Stimulated activated CD8-positive, alpha-beta memory T cell treated with anti-CD3 and anti-CD28 coated beads, Interleukin-12 subunit alpha, Interleukin-12 subunit beta, amount 100 ng/mL, for 4 hours (primary cell): Measurements from ENCODE around the gene JAG2.

Source experiments
- DNase-seq: peaks from one replicate; pipeline ENCODE4 v3.0.0-alpha.2; 2020; ENCODE audit warnings: low read depth

Gene JAG2

DNA sequence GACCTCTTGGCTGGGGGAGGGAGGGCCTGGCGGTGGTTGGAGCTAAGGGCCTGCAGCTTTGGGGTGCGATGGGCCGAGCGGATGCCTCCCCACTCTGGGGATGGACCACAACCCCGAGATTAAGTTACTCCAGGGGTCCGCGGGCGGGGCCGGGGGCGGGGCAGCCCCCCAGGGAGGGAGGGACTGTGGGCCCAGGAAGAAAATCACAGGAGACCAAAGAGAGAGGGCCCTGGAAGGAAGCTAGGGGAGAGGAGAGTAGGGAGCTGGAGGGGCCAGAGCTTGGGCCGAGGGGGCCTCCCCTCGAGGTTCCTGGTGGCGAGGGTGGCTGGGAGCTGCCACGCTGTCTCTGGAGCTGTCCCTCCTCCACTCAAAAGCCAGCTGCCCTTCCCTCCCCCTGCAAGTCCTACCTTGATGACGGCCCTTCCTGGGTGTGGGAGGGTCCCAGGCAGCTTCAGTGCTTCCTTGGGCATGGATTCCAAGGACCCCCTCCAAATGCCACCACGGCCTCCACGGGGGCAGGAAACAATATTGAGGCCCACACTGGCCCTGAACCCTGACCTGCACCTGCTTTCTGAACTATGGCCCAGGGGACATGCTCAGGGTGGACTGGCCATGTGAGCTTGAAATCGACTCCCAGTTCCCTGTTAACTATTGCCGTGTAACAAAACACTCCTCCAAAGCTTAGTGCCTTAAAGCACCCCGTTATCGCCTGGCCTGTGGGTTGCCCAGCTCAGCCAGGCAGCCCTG lies 13.1 kb upstream of the JAG2 start:
- DNase-seq, result no peak

DNA sequence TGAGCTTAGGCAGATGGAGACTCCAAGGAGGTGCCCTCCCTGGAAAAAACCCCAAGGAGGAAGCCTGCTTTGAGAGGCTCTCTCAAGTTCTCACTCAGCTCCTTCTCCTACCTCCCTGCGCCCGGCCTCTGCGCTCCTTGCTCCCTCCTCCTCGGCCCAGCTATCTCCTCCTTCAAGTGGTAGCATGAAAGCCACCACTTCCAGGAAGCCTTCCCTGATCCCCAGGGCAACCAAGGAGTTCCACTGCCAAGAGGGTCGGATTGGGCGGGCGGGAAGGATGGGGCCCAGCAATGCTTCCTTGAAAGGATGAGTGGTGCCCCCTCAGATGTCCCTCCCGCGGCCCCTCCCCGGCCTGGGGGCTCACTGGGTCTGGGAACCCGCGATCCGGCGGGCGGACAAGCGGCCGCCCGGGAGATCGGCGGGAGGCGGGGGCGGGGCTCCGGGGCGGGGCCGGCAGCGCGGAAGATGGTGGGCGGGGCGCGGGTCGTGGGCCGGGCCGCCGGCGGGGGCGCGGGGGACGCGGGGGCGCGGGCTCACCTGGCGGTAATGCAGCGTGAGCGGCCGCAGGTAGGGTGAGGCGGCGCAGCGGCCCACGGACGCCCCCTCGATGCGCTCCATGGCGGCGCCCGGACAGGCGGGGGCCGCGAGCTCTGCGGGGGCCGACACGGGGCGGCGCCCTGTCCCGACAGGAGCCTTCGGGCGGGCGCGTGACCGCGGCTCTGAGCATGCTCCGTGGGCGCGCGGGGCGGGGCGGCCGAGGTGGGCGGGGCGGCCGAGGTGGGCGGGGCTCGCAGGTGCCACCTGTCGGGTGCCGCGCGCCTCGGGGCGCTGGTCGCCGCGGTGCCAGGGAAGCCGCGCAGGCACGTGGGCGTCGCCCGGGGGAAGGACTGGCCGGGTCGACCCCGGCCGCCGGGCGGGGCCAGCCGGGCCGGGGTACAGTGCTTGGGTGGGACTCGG lies 12.3 kb upstream of the JAG2 start, which contains the start of gene NUDT14:
Gene NUDT14 (minus strand): TSS at position 721 of the 957 bp plus-strand sequence. CDS start 103 bp downstream, at position 618.
- peak; percentile 82 for DNase-seq

DNA sequence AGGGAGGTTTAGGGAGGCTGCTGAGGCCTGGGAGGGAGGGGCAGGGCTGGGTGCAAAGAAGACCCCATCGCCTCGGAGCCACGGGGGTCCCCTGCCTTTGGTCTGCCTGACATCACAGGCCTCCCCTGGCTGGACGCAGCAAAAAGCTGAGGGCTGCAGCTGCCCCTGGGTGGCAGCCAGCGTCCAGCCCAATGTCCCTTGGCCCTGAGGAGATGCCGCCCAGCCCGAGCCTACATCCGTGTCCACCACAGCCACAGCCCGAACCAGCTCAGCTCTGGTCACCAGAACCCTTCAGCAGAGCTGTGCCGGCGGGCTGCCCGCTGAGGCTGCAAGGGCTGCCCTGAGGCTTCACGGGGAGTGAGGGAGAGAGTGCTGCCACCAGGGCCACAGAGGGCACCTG lies 10.6 kb upstream of the JAG2 start:
- no peak for DNase-seq

DNA sequence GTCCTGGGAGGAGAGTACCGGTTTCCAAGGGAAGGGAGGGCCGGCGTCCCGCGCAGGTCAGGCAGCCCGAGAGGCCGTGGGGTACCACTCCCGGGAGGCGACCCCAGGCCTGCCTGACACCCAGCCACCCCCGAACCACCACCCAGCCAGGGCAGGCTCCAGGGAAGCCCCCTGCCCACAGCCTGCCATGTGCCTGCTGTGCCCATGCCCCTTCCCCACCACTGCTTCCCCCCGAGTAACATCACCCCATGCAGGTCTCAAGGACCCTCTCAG lies 10.2 kb upstream of the JAG2 start:
- no peak for DNase-seq

DNA sequence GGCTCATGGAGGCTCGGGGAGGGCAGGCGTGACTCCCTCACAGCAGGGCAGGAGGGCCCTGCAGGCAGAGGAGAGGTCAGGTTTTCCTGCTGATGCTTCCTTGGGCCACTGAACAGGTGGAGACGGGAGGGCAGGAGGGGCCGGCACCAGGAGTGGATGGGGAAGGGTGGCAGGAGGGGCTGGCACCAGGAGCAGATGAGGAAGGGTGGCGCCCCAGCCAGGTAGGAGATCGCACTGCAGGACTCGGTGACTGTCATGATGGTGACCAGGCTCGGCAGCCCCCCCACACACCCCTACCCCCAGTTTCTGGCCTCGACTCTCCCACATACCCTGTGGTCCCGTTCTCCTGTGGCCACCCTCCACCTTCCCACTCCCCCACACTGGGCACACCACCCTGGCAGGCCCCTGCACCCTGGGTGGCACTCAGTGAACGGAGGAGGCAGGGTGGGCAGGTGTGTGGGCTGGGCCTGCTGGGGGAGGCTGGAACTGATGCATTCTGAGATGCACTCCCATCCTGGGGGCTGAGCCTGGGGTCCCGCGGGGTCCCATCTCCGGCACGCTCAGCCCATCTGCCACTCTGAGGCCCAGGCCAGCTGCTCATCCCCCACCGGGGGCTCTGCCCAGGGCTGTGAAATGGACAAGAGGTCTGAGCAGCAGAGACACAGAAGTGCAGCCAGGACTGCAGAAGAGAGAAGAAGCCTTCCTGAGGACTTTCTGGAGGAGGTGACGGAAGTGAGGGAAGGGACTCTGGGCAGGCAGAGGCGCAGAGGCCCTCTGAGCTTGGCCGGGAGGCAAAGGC lies 9.7 kb upstream of the JAG2 start:
- DNase-seq, result no peak

DNA sequence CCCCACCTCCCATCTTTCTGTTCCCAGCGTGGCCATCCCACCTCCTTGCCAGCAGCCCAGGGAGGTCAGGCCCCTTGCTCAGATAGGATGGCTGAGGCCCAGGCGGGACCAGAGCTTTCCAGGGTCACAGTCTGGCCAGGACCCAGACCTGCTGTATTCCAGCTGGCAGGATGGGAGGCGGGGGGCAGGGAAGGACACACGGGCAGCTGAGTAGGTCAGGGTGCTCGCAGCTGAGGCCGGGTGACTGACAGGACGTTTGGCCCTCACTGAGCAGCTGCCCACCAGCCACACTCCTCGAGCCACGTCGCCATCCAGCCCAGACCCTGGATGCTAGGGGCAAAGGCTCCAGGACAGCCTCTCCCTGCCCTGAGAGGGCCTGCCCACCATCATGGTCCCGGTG lies 8.5 kb upstream of the JAG2 start:
- DNase-seq, result no peak

DNA sequence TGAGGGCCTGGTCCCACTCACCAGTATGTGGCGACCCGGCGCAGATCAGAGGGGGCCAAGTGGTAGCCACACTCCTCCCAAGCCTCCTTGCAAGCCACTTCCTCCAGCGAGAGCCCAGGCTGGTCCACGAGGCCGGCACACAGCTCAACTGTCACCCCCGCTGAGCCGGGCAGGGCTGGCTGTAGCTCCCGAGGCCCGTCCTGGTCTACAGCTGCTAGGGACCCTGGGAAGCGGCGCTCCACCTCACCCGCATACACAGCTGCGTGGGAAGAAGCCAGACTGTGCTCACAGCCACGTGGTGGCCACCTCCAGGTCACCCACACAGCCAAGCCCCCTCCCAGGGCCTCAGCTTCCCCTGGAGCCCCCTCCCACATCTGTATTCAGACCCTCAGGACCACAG lies 7.9 kb upstream of the JAG2 start:
- no peak for DNase-seq

DNA sequence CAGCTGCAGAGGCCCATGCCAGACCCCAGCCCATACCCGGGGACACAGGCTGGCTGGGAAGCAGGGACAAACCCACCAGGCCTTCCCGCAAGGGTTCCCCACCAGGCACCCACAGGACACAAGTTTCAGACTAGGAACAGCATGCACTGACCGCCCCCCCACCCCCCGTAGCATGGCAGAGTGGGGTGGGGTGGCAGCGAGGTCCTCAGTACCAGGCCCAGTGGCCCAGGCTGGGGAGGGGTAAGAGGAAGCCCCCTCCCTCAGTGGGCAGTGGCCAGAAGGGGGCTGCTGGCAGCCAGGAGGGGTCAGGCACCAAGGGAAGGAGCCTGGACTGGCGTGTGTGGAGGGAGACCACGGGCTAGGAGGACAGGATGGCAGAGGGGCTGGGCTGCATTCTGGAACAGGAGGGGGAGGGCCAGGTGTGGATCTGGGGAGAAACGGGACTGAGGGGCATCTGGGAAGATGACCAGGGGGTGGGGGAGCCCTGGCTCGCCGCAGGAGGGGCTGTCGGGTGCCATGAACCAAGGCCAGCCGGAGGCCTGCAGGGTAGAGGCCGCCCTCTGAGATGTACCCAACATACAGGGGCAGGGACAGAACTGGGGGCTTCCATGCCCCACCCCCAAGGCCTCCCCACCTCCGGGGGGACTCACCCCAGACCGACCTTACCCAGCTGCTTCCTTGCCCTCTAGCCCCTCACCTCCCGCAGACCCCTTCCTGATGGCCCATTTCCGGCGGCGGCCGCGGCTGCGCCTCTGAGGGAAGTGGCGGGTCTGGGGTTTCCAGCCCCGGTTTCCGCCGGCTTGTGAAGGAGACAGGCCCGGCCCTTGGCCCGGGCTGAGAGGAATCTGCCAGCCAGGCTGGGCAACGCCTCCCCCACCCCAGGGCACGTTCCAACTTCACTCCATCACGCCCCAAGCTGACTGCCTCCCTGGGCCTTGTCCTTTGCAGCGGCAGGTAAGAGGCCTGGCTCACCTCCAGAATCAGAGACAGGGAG lies 5.6 kb upstream of the JAG2 start:
- peak; percentile 39 for DNase-seq

DNA sequence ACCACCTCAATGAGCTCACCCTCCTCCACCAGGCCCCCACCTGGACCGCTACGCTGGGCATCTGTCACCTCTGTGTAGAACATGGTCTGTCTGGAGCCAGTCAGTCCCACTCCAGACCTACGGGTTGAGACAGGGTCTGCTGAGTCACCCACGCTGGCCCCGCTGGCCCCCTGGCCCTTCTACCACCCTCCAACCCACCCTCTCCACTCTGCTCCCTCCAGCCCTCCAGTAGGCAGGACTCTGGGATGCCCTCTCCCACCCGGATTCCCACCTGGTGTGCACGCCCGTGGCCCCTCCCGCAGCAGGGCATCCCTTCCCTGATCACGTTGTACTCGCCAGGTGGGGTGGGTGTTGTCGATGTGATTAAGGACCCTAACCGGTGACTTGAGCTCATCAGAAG lies 4.6 kb upstream of the JAG2 start:
- no peak for DNase-seq

DNA sequence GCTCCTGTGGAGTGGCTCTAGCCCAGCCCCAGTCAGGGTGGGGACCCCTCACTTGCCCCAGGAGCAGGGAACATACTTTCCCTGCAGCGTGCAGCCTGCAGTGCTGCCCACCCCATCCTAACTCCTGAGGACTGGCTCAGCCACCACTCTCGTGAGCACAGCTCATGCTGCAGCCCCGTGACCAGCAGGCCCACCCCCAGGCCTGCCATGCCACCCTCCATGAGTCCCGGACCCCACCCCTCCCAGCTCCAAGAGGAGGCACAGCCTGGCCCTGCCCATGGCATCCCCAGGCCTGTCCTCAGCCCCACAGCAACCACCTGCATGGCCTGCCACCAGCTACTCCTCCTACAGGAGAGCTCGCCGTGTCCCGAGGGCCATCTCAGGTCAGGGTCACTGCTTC lies 3.9 kb upstream of the JAG2 start:
- no peak for DNase-seq

DNA sequence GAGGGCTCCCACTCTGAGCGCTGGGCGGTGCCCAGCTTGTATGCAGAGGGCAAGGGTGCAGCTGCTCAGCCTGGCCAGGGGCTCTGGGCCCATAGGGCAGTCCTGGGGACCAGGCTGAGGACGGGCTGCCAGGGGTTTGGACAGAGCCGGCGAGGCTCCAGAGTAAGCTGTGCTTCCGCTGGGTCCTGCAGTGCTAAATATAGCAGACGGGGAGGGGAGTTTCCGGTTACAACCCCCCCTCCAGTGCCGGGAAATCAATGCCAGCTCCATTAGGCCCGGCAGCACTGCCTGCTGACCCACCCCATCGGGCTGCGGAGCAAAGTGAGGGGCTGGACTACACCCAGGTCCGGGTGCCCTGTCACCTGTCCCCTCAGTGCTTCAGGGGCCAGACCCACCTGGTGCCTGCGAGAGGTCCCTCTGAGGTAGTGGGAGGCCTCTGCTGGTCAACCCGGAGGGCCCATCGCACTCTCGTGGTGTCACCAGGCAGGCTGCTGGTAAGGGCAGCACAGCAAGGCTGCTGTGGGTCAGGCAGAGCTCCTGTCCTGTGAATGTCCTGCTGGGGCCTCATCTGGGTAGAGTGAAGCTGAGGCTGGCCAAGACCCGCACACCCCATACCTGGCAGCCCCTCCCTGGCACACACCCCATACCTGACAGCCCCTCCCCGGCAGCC lies 2.6 kb upstream of the JAG2 start:
- DNase-seq, result no peak

DNA sequence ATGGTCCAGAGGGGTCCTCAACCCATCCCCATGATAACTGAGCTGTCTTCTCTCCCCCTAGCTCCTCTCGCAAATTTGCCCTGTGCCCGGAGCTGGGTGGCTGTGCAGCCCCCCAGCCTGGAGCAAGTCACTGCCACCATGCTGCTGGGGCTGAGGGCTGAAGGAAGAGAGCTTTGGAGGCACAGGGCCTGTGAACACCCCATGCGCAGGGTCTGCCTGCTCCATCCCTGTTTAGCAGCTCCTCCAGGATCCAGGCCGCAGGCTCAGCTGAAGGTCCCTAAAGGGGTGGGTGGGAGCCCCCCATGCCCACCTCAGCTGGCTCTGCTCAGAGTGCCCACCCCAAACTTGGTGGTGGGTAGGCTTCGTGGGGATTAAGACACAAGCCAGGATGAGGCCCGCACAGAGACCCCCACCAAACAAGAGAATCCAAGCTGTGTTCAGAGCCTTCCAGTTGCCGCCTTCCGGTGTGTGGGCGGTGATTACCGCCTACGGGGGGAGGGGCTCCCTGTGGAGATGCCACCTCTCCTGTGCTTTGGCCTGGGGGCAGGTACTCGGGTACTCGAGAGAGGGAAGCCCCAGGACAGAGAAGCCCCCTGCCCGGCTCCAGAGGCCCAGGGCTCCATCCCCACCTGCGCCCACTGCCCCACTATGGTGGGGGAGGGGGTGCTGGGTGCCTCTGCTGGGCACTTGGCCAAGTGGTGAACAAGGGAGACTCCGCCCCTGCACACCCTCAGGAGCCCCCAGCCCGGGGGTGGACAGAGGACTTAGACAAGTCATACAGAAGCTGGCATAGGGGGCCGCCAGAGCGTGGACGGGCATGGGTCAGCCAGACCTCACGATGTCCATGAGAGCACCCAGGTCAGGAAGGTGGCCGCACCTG lies 1.4 kb upstream of the JAG2 start:
- DNase-seq, result no peak

DNA sequence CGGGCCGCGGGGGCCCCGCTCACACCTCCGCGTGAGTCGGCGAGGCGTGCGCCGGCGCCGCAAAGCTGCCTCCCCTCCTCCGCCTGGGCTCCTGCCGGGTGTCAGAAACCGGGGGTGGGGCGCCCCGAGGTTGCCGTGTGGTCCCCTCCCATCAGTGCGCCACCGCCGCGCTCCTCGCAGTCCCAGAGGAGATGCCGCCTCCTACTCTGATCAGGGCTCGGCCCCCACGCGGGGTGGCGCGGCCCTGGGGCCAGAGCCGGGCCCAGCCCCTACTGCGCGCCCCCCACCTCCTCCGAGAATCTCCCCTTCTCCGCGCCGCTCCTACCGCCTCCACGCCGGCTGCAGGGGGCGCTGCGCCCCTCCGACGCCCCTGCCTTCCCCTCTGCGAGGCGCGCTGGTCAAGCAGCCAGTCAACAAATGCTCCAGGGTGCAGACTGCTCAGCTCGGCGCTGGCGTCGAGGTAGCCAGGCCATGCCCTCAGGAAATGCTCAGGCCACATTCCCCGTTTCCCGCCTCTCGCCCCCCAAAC lies 467 bp upstream of the JAG2 start:
- peak; percentile 39 for DNase-seq

DNA sequence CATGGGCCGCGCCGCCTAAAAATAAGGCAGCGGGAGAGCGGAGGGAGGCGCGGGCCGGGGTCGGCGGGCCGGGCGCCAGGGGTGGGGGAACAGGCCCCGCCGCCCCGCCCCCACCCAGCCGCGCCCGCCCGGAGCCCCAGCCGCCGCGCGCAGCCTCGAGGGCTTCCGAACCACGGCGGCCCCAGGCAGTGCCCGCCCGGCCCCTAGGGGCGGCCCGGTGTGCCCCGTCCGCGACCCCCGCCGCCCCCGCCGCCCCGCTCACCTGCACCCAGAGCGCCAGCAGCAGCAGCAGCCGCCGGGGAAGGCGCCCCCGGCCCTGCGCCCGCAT lies 519 bp downstream of the JAG2 start:
- DNase-seq, result no peak

DNA sequence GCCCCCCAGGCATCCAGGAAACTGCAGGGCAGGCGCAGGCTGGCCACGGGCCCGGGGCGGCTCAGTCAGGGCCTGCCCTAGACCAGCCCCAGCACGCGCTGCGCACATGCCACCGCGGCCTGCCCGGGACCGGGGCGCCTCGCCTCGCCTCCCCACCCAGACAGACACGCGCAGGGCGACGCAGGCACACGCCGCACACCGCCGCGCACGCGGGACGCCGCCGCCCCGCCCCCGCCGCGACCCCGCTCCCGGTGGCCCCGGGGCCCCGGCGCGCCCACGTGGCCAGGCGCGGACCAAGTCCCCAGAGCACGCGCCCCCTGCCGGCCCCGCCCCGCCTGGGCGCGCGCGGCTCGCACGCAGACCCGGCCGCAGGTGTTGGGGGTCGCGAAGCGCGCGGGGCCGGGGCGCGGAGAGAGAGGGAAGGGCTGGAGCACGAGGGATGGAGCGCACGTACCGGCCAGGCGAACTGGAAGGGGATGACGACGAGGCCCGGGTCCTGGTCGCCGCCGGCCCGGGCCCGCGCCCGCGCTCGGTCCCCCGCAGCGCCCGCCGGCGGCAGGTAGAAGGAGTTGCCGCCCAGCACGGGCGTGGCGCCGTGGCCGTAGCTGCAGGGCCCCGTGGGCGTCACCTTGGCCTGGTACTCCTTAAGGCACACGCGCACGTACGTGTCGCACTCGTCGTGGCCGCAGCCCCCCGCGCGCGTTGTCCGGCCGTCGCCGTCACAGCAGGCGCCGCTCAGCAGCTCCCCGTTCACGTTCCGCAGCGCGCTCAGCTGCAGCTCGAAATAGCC lies 1.1 kb downstream of the JAG2 start:
- DNase-seq, result no peak

DNA sequence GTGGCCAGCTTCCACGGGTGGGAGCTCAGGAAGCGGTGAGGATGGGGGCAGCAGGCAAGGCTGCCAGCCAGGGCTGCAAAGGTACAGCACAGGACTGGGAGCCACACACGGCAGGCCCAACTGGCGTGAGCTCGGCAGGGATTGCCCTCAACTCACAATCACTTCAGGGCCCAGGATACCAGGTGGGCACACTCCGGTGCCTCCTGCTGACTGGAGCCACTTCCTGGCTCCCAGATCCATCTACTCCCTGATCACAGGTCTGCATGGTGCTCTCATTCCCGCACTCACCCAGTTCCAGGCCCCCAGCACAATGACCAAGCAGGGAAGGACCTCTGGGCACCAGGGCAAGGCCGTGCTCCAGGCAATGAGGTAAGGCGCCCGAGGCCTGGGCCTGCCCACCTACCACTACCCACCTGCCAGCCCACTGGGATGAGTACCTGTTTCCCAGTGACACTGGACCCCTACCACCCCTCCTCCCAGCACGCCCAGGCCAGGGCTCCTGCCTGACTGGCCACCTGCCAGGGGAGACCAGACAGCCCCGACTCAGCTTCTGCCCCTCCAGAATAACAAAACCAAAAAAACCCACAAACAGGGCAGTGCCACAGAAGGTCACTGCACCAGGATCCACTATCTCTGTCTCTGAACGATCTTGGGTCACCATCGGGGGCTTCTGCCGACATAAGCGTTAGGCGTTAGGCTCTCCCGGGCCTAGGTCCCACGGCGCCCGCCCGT lies 1.8 kb downstream of the JAG2 start:
- DNase-seq, result no peak

DNA sequence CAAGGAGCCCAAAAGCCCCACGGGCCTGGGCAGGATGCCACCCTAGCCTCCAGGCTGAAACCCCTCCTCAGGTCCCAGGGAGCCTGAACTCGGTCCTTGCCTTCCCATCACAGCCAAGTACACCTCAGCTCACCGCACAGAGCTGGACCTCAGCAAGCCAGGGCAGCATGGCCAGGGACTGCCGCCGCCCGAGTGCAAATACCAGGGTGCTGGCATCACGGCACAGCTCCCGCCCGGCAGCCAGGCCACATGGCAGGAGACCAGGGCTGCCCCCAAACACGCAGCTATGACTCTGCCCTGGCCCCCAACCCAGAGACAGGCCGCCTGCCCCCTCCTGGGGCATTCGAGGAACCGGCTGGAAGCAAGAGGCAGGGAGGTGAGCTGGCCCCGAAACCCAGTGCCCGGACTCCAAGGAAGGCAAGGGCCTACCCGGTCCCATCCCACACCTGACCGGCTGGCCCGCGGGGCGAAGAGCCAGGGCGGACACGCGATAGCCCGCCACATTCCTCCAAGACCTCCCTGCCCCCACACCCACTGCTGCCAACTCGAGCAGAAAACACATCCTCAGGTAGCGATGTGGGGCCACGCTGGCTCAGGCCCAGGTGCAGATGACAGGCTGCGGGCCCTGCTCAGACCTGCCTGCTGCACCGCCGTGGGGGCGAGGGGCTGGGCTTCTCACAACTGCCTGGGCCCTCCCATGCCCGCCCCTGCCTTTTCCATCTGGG lies 2.7 kb downstream of the JAG2 start:
- DNase-seq, result no peak
